Activated naive CD4-positive, alpha-beta T cell treated with anti-CD3 and anti-CD28 coated beads, Interleukin-2, amount 10 ng/mL, durations not matched to agents 7 days and 5 days (primary cell): ENCODE measurements around the gene ZER1.
A peak's percentile ranks its signal among the peaks of the same experiment; 100 is the strongest.
"Not testable (repeated sequence)": the region's sequence is repeated elsewhere in the genome, so short reads cannot be mapped to it uniquely, and the experiment has no call there.

Experiments
- CTCF ChIA-PET: fragments of 350-600 bp; sonication (Branson Sonifier 250); formaldehyde crosslinking; loops from one replicate; lab custom pipeline; 2021; ENCODE audit warnings: antibody characterized with exemption; lab: Charles Lee
- DNase-seq: peaks from one replicate; pipeline ENCODE4 v3.0.0-alpha.2; 2020
- H3K27ac Mint-ChIP-seq: one replicate; pipeline ENCODE4 v1.8.0; 2021; ENCODE audit warnings: mild to moderate bottlenecking, moderate library complexity, mixed read lengths
- H3K27me3 Mint-ChIP-seq: one replicate; pipeline ENCODE4 v1.8.0; 2021; ENCODE audit warnings: mild to moderate bottlenecking, mixed read lengths
- H3K36me3 Mint-ChIP-seq: one replicate; pipeline ENCODE4 v1.8.0; 2021; ENCODE audit warnings: mixed read lengths
- H3K4me1 Mint-ChIP-seq: one replicate; pipeline ENCODE4 v1.8.0; 2021; ENCODE audit warnings: mixed read lengths
- H3K4me3 Mint-ChIP-seq: one replicate; pipeline ENCODE4 v1.8.0; 2021; ENCODE audit warnings: mild to moderate bottlenecking, moderate library complexity, mixed read lengths
- H3K9me3 Mint-ChIP-seq: one replicate; pipeline ENCODE4 v1.8.0; 2021; ENCODE audit warnings: mixed read lengths

ZER1 gene

DNA sequence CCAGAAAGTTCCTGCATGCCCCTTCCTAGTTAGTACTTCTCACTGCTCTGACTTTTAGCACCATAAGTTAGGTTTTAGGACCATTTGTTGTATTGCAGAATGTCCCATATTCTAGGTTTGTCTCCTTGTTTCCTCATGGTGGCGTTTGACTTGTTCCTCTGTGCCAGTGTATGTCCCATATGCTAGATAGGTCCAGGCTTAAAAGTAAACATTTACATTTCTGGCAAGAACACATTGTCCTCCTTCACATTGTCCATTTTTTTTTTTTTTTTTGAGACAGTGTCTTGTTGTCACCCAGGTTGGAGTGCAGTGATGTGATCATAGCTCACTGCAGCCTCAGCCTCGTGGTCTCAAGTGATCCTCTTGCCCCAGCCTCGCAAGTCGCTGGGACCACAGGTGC, 30.8 kb upstream of the ZER1 start:
- CTCF ChIA-PET = interaction anchor here (1.2 kb wide), 1 partner anchor 16 kb away, joined by 3 read pairs; the partner anchor contains the start of gene ENDOG
- no peak for DNase-seq
- Mint-ChIP-seq H3K4me3 (no peak overlapping the region), H3K9me3 (no peaks in the 10 kb centered on the region), H3K4me1 (no peaks in the 10 kb centered on the region), H3K36me3 (peaks cover 41% of the 10 kb centered on the region), H3K27ac (no peak overlapping the region), H3K27me3 (no peaks in the 10 kb centered on the region)

DNA sequence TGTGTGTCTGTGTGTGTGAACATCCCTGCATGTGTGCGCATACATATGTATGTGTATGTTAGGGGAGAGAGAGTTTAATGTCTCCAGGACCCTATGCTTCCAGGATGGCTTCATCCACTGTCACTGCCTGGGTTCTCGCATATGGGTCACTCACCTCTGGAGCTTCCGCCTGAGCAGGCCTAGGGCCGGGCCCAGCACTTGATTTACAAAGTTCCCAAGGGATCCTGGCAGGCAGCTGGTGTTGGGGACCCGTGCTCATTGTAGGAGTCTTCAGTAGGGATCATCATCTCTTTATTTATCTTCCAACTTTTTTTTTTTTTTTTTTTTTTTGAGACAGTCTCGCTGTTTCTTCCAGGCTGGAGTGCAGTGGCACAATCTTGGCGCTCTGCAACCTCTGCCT, 28.3 kb upstream of the ZER1 start:
- no peaks in the 10 kb centered on the region for H3K9me3 Mint-ChIP-seq
- peaks cover 40% of the 10 kb centered on the region for H3K36me3 Mint-ChIP-seq
- H3K4me3 Mint-ChIP-seq = no peak overlapping the region
- H3K27me3 Mint-ChIP-seq = no peaks in the 10 kb centered on the region
- no peak for DNase-seq
- CTCF ChIA-PET = no interaction called here
- H3K4me1 Mint-ChIP-seq = no peaks in the 10 kb centered on the region
- no peak overlapping the region for H3K27ac Mint-ChIP-seq

- Mint-ChIP-seq H3K4me1 (no peaks in the 10 kb centered on the region), H3K9me3 (no peaks in the 10 kb centered on the region), H3K36me3 (peaks cover 38% of the 10 kb centered on the region), H3K4me3 (no peak overlapping the region), H3K27ac (no peak overlapping the region), H3K27me3 (no peaks in the 10 kb centered on the region)
- CTCF ChIA-PET = no interaction called here
- no peak for DNase-seq
Measured at GRCh38 chr9:128798896-128799295, 27.2 kb upstream of the ZER1 start.

DNA sequence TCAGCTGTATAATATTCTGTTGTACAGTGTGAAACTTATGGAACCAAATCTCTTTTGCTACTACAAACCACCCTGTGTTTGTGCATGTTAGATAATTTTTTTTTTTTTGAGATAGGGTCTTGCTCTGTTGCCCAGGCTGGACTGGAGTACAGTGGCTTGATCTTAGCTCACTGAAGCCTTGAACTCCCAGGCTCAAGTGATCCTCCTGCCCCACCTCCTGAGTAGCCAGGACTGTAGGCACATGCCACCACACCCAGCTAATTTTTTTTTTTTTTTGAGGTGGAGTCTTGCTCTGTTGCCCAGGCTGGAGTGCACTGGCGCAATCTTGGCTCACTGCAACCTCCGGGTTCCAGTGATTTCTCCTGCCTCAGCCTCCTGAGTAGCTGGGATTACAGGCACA, 23.2 kb upstream of the ZER1 start:
- DNase-seq, CTCF ChIA-PET, H3K9me3 Mint-ChIP-seq, H3K4me1 Mint-ChIP-seq, H3K27me3 Mint-ChIP-seq, H3K4me3 Mint-ChIP-seq, H3K27ac Mint-ChIP-seq: not testable (repeated sequence)
- peaks cover 28% of the 10 kb centered on the region for H3K36me3 Mint-ChIP-seq

GRCh38 chr9:128792978-128793686, 21.4 kb upstream of the ZER1 start:
- H3K27me3 Mint-ChIP-seq = no peaks in the 10 kb centered on the region
- peaks cover 10% of the 10 kb centered on the region for H3K4me1 Mint-ChIP-seq
- no peak overlapping the region for H3K4me3 Mint-ChIP-seq
- H3K9me3 Mint-ChIP-seq = no peaks in the 10 kb centered on the region
- H3K36me3 Mint-ChIP-seq = peaks cover 21% of the 10 kb centered on the region
- CTCF ChIA-PET = interaction anchor here (1.1 kb wide), 1 partner anchor 25 kb away, joined by 3 read pairs; the partner anchor contains the start of gene ENDOG
- no peak overlapping the region for H3K27ac Mint-ChIP-seq
- DNase-seq = no peak

- H3K27ac Mint-ChIP-seq = no peak overlapping the region
- no peak for DNase-seq
- no peaks in the 10 kb centered on the region for H3K27me3 Mint-ChIP-seq
- no peak overlapping the region for H3K4me3 Mint-ChIP-seq
- CTCF ChIA-PET = interaction anchor here (1.1 kb wide), 1 partner anchor 26 kb away, joined by 3 read pairs; the partner anchor contains the start of gene ENDOG
- H3K36me3 Mint-ChIP-seq = peaks cover 17% of the 10 kb centered on the region
- H3K4me1 Mint-ChIP-seq = peaks cover 16% of the 10 kb centered on the region
- no peaks in the 10 kb centered on the region for H3K9me3 Mint-ChIP-seq
Measured at GRCh38 chr9:128792134-128792533, 20.4 kb upstream of the ZER1 start.

- H3K4me3 Mint-ChIP-seq = no peak overlapping the region
- peaks cover 3% of the 10 kb centered on the region for H3K27me3 Mint-ChIP-seq
- H3K27ac Mint-ChIP-seq = no peak overlapping the region
- CTCF ChIA-PET = no interaction called here
- no peaks in the 10 kb centered on the region for H3K9me3 Mint-ChIP-seq
- H3K36me3 Mint-ChIP-seq = peaks cover 17% of the 10 kb centered on the region
- peaks cover 19% of the 10 kb centered on the region for H3K4me1 Mint-ChIP-seq
- no peak for DNase-seq
Measured at GRCh38 chr9:128790536-128790935, 18.8 kb upstream of the ZER1 start.

GRCh38 chr9:128788445-128788844, 16.7 kb upstream of the ZER1 start:
- no peaks in the 10 kb centered on the region for H3K9me3 Mint-ChIP-seq
- DNase-seq = no peak
- CTCF ChIA-PET = interaction anchor here (0.6 to 1.7 kb wide), 2 partner anchors 29 to 140 kb away, joined by 3 to 5 read pairs; partner anchors contain the start of gene ENDOG
- peaks cover 3% of the 10 kb centered on the region for H3K27me3 Mint-ChIP-seq
- H3K27ac Mint-ChIP-seq = peak overlapping the region; percentile 95
- peaks cover 22% of the 10 kb centered on the region for H3K4me1 Mint-ChIP-seq
- peak overlapping the region; percentile 95 for H3K4me3 Mint-ChIP-seq
- H3K36me3 Mint-ChIP-seq = peaks cover 13% of the 10 kb centered on the region

DNA sequence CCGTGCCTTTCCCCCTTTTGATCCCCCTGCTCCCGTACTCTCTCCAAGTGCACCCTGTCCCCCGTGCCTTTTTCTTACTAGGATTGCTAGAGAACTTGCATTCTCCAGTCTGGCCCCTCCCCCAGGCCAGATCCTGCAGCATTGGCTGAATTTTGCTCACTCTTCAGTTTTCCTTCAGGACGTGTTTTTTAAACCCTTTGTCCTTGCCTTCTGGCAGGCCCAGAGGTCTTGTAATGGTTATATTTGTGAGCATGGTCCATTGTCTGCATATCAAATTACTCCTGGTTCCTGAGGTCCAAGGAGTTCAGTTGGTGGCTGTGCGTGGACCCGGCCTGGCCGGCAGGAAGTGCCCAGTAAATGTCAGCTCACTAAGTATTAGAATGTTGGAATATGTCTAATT, 15.9 kb upstream of the ZER1 start:
- peak; percentile 41 for DNase-seq
- Mint-ChIP-seq H3K9me3 (no peaks in the 10 kb centered on the region), H3K4me1 (peaks cover 22% of the 10 kb centered on the region), H3K27me3 (peaks cover 3% of the 10 kb centered on the region), H3K36me3 (peaks cover 5% of the 10 kb centered on the region), H3K4me3 (peak overlapping the region; percentile 95), H3K27ac (peak overlapping the region; percentile 95)
- CTCF ChIA-PET = interaction anchor here (1.7 kb wide), 1 partner anchor 30 kb away, joined by 5 read pairs; the partner anchor contains the start of gene ENDOG

- CTCF ChIA-PET = interaction anchor here (0.8 kb wide), 1 partner anchor 16 kb away, joined by 4 read pairs; no protein-coding TSS in a partner anchor
- H3K9me3 Mint-ChIP-seq = no peaks in the 10 kb centered on the region
- peaks cover 22% of the 10 kb centered on the region for H3K4me1 Mint-ChIP-seq
- H3K27ac Mint-ChIP-seq = peak within 1 kb of the TSS; percentile 95
- DNase-seq = peak; percentile 92
- peaks cover 3% of the 10 kb centered on the region for H3K36me3 Mint-ChIP-seq
- peaks cover 3% of the 10 kb centered on the region for H3K27me3 Mint-ChIP-seq
- H3K4me3 Mint-ChIP-seq = peak within 1 kb of the TSS; percentile 95
Measured at GRCh38 chr9:128786681-128787601, 15.2 kb upstream of the ZER1 start, which contains the start of gene TBC1D13. TBC1D13 (plus strand) TSS chr9:128787253; CDS start chr9:128787354, 101 bp downstream.

DNA sequence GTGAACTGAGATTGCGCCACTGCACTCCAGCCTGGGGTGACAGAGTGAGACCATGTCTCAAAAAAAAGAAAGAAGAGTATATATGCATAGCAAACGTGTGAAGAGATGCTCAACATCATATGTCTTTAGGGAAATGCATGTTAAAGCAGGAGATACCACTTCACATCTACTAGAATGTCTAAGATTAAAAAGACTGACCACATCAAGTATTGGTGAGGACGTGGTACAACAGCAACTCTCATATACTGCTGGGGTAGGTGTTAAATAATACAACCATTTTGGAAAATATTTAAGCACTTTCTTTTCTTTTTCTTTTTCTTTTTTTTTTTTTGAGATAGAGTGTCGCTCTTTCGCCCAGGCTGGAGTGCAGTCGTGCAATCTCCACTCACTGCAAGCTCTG, 13.7 kb upstream of the ZER1 start:
- no peak overlapping the region for H3K4me3 Mint-ChIP-seq
- CTCF ChIA-PET = interaction anchor here (1.1 kb wide), 1 partner anchor 32 kb away, joined by 3 read pairs; no protein-coding TSS in a partner anchor
- peaks cover 3% of the 10 kb centered on the region for H3K27me3 Mint-ChIP-seq
- no peak for DNase-seq
- H3K9me3 Mint-ChIP-seq = peaks cover 3% of the 10 kb centered on the region
- no peak overlapping the region for H3K27ac Mint-ChIP-seq
- H3K36me3 Mint-ChIP-seq = peaks cover 2% of the 10 kb centered on the region
- peaks cover 22% of the 10 kb centered on the region for H3K4me1 Mint-ChIP-seq

DNA sequence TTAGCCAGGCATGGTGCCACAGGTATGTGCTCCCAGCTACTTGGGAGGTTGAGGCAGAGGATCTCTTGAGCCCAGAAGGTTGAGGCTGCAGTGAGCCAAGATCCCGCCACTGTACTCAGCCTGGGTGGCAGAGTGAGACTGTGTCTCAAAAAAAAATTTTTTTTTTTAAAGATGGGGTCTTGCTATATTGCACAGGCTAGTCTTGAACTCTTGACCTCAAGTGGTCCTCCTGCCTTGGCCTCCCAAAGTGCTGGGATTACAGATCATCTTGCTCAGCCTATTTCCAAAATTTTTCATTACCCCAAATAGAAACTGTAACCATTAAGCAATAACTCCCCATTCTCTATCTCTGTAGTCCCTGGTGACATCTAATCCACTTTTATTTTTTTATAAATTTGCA, 10.9 kb upstream of the ZER1 start:
- Mint-ChIP-seq H3K36me3 (no peaks in the 10 kb centered on the region), H3K9me3 (peaks cover 3% of the 10 kb centered on the region), H3K27me3 (peaks cover 3% of the 10 kb centered on the region), H3K27ac (no peak overlapping the region), H3K4me1 (peaks cover 7% of the 10 kb centered on the region), H3K4me3 (no peak overlapping the region)
- DNase-seq = no peak
- CTCF ChIA-PET = interaction anchor here (0.7 to 1.8 kb wide), 3 partner anchors 10 to 50 kb away, joined by 3 to 5 read pairs (median 3); no protein-coding TSS in a partner anchor

GRCh38 chr9:128781187-128782070, 9.7 kb upstream of the ZER1 start:
- no peaks in the 10 kb centered on the region for H3K27me3 Mint-ChIP-seq
- CTCF ChIA-PET = interaction anchor here (1.1 to 1.8 kb wide), 2 partner anchors 9 to 33 kb away, joined by 3 to 5 read pairs; no protein-coding TSS in a partner anchor
- no peak for DNase-seq
- peaks cover 3% of the 10 kb centered on the region for H3K9me3 Mint-ChIP-seq
- peaks cover 3% of the 10 kb centered on the region for H3K4me1 Mint-ChIP-seq
- H3K36me3 Mint-ChIP-seq = no peaks in the 10 kb centered on the region
- no peak overlapping the region for H3K4me3 Mint-ChIP-seq
- no peak overlapping the region for H3K27ac Mint-ChIP-seq
